A549 (cell line): ENCODE measurements around the gene ADSL. TPM values are rescaled to one million over a fixed set of nuclear protein-coding genes. Genes with fewer than 3 reads are reported as not detected.

Source experiments
- ATAC-seq, 2 experiments: fragments of 200-7000 bp in 1 of 2; fragments of >200 bp in 1 of 2; cut with Nextera tagmentation in 1 of 2; cut with Tn5 transposase in 1 of 2; 3 replicates each; pipeline versions ENCODE4 v1.8.0 to v1.9.1; 2018 to 2020; ENCODE audit warnings: mild to moderate bottlenecking in 1 of 2, moderate library complexity in 1 of 2
- CTCF ChIA-PET: fragments of 300-600 bp; sonication (Branson Sonifier 250); formaldehyde crosslinking; extraction: SDS; loops from one replicate; lab custom pipeline; 2021; ENCODE audit warnings: antibody characterized with exemption, inconsistent platforms; lab: Yijun Ruan, JAX
- POLR2A ChIA-PET: fragments of 350-600 bp; formaldehyde crosslinking; extraction: SDS; loops from one replicate; lab custom pipeline; 2021; ENCODE audit warnings: antibody characterized with exemption, inconsistent platforms; lab: Yijun Ruan, JAX
- DNase-seq, 2 experiments: peaks; one replicate each; pipeline versions ENCODE4 v3.0.0 to v3.0.0-alpha.2; 2011 to 2016; ENCODE audit warnings: low read depth in 1 of 2, low spot score in 1 of 2
- FAIRE-seq: peaks from 2 replicates; lab custom pipeline; 2011; peaks lifted over from hg19 to GRCh38; lab: Jason Lieb, UNC
- H3K27ac ChIP-seq, 2 experiments: fragments of >200 bp; sonication (Bioruptor Twin); formaldehyde crosslinking; 3 replicates each; pipeline ENCODE4 v1.5.1; 2016 to 2017
- H3K4me1 ChIP-seq: fragments of >200 bp; sonication (Bioruptor Twin); formaldehyde crosslinking; 3 replicates; pipeline ENCODE4 v1.6.1; 2016
- H3K4me2 ChIP-seq: fragments of >200 bp; sonication (Bioruptor Twin); formaldehyde crosslinking; 3 replicates; pipeline ENCODE4 v1.6.1; 2016
- H3K4me3 ChIP-seq: fragments of >200 bp; sonication (Bioruptor Twin); formaldehyde crosslinking; 3 replicates; pipeline ENCODE4 v1.5.1; 2016
- H3K9me3 ChIP-seq: fragments of >200 bp; sonication (Bioruptor Twin); formaldehyde crosslinking; 3 replicates; pipeline ENCODE4 v1.6.1; 2016
- BCL3 ChIP-seq: fragments of >200 bp; sonication (Bioruptor Twin); formaldehyde crosslinking; IDR thresholded peaks from 3 replicates; pipeline ENCODE4 v1.6.1; 2016
- BHLHE40 ChIP-seq: IDR thresholded peaks from 2 replicates; pipeline ENCODE4 v1.6.1; 2012; ENCODE audit warnings: low read depth, low read length, inconsistent platforms
- CEBPB ChIP-seq, 2 experiments: fragments of >200 bp in 1 of 2; sonication (Bioruptor Twin) in 1 of 2; formaldehyde crosslinking in 1 of 2; IDR thresholded peaks; 2 replicates each; pipeline ENCODE4 v1.6.1; 2012 to 2016
- CTCF ChIP-seq: fragments of >200 bp; sonication (Bioruptor Twin); formaldehyde crosslinking; IDR thresholded peaks from 3 replicates; pipeline ENCODE4 v1.5.1; 2016
- EP300 ChIP-seq, 2 experiments: fragments of >200 bp; sonication (Bioruptor Twin); formaldehyde crosslinking; IDR thresholded peaks; 2 replicates in 1 of 2; 3 replicates in 1 of 2; pipeline ENCODE4 v1.6.1; 2016 to 2017
- FOSL2 ChIP-seq, 2 experiments: fragments of 450-650 bp in 1 of 2; fragments of >200 bp in 1 of 2; sonication (Bioruptor Twin) in 1 of 2; formaldehyde crosslinking; IDR thresholded peaks; 2 replicates each; pipeline versions ENCODE4 v1.5.0 to v1.6.1; 2016 to 2020; ENCODE audit warnings: mild to moderate bottlenecking in 1 of 2, moderate library complexity in 1 of 2
- JUN ChIP-seq, 2 experiments: fragments of >200 bp; sonication (Bioruptor Twin); formaldehyde crosslinking; IDR thresholded peaks; 2 replicates in 1 of 2; 3 replicates in 1 of 2; pipeline ENCODE4 v1.6.1; 2016 to 2017
- KDM5A ChIP-seq: fragments of 200-600 bp; sonication (generic); IDR thresholded peaks from 2 replicates; pipeline ENCODE4 v1.6.1; 2016; ENCODE audit warnings: antibody characterized with exemption, mild to moderate bottlenecking
- MAFK ChIP-seq: fragments of 450-650 bp; IDR thresholded peaks from 2 replicates; pipeline ENCODE4 v1.6.1; 2014; ENCODE audit not compliant: partially characterized antibody
- MYC ChIP-seq: IDR thresholded peaks from 2 replicates; pipeline ENCODE4 v1.6.1; 2012; ENCODE audit warnings: mild to moderate bottlenecking, inconsistent platforms, low read length, improper control_type of control experiment, borderline replicate concordance
- NPAS2 ChIP-seq: fragments of 250-450 bp; sonication (Bioruptor Pico); IDR thresholded peaks from 2 replicates; pipeline ENCODE4 v1.8.0; 2022; ENCODE audit warnings: mild to moderate bottlenecking, moderate library complexity, borderline replicate concordance
- PHF8 ChIP-seq: fragments of 200-600 bp; sonication (generic); IDR thresholded peaks from 2 replicates; pipeline ENCODE4 v1.6.1; 2016; ENCODE audit warnings: low read depth, mild to moderate bottlenecking, antibody characterized with exemption, moderate library complexity, borderline replicate concordance
- RAD21 ChIP-seq, 2 experiments: fragments of >200 bp in 1 of 2; sonication (Bioruptor Twin) in 1 of 2; formaldehyde crosslinking in 1 of 2; IDR thresholded peaks in 1 of 2; conservative IDR thresholded peaks in 1 of 2; 2 replicates in 1 of 2; 3 replicates in 1 of 2; pipeline ENCODE4 v1.6.1; 2012 to 2018; ENCODE audit warnings: inconsistent platforms in 1 of 2
- SMC3 ChIP-seq: fragments of >200 bp; sonication (Bioruptor Twin); formaldehyde crosslinking; IDR thresholded peaks from 3 replicates; pipeline ENCODE4 v1.6.1; 2018; ENCODE audit warnings: inconsistent platforms
- TFCP2L1 ChIP-seq: fragments of 250-450 bp; sonication (Bioruptor Pico); IDR thresholded peaks from 2 replicates; pipeline ENCODE4 v1.5.0; 2021; ENCODE audit warnings: mild to moderate bottlenecking
- ZC3H11A ChIP-seq: fragments of 450-650 bp; IDR thresholded peaks from 2 replicates; pipeline ENCODE4 v1.6.1; 2014; ENCODE audit warnings: antibody characterized with exemption, mild to moderate bottlenecking
- WGBS: methylation state at CpG from one replicate; pipeline ENCODE4 v1.1.6; 2017; ENCODE audit errors: missing lambda C conversion rate; 5-methylcytosine and 5-hydroxymethylcytosine counted together
- polyA plus RNA-seq, 4 experiments: library from polyadenylated mRNA; depleted of rRNA in 3 of 4; stranded (reverse); fragments of >200 nt; fragmentation: RNase III in 1 of 4; extraction: RNeasy Plus Mini Kit Qiagen cat#74134 plus additional on column Dnase treatment in 1 of 4; gene quantifications; 2 replicates in 3 of 4; 3 replicates in 1 of 4; pipeline ENCODE4 v1.2.3, GENCODE V29; 2011 to 2017

Gene ADSL
- polyA plus RNA-seq, 2 of the 4 experiments (the other 2 are of a cell fraction) = 85.6 to 126 TPM

DNA sequence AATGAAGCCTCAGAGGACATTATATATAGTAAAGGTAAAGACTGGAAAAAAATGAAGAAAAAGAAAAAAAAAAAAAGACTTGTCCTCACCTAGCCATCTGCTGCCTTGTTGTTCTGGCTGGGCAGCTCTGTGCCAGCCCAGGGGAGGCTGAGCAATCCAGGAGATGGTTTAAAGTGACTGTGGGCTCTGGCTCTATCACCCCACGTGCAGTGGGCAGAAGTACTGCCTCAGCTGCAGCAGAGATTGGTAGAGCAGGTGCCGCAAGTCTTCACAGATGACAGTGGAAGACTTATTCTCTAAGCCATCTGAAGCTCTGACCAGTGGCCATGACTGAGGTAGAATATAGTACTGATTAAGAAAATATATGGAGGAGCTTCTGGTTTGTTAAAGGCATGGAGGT is 86.3 kb downstream of the ADSL start:
- WGBS = 90% methylated on average over 2 of the region's 2 CpGs
- ATAC-seq (no peak), FAIRE-seq (no peak), DNase-seq (no peak)
- ChIA-PET POLR2A (no interaction called here), CTCF (interaction anchor here (0.7 to 7.3 kb wide), 3 partner anchors 17 to 250 kb away, joined by 4 to 70 read pairs (median 4); no protein-coding TSS in a partner anchor)
- H3K4me1 ChIP-seq = peaks cover 17% of the 10 kb centered on the region
- H3K27ac ChIP-seq = no peak overlapping the region
- H3K9me3 ChIP-seq = no peaks in the 10 kb centered on the region
- H3K4me2 ChIP-seq = no peak overlapping the region
- H3K4me3 ChIP-seq = no peak overlapping the region
- TF ChIP-seq JUN (IDR thresholded peaks at IDR 0.05) = no peak
- no peak for TF ChIP-seq MYC
- no peak for TF ChIP-seq SMC3
- TF ChIP-seq RAD21 (conservative IDR thresholded peaks at IDR 0.05 in 1 of 2, IDR thresholded peaks at IDR 0.05 in 1 of 2) = no peak
- no peak for TF ChIP-seq NPAS2 (CRISPR knock-in tag)
- no peak for TF ChIP-seq MAFK
- TF ChIP-seq EP300 (IDR thresholded peaks at IDR 0.05) = no peak
- TF ChIP-seq PHF8 = no peak
- TF ChIP-seq CEBPB (IDR thresholded peaks at IDR 0.05) = no peak
- TF ChIP-seq CTCF = no peak
- TF ChIP-seq ZC3H11A = no peak
- TF ChIP-seq, all 56 proteins: peak for 0

DNA sequence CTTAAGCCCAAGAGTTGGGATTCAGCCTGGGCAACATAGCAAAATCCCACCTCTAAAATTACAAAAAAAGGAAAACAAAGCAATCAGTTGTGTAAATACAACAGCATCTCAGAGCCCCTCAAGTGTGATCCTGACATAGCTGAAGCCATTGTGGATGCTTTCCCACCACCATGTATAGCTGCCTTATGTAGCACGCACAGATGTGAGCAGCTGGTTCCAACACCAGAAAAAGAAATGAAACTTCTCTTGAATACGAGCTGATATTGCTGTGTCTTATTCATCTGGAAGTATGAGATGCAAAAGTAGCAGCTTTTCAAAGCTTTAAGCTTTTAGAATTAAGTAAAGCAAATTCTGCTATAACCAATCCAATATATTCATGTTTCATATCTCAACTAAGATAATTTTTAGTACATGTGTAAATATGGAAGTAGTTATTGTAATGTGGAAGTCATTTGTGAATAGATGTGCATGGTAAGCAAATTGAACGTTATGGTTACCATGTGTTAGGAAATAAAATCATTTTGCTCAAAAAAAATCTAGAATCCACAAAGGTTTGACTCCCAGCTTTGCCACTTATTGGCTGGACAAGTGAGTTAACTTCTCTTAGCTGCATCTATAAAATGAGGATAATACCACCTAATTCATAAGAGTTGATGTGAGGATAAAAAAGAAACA is 87.3 kb downstream of the ADSL start:
- POLR2A ChIA-PET = no interaction called here
- CTCF ChIA-PET = interaction anchor here (1.2 to 7.3 kb wide), 2 partner anchors 212 to 249 kb away, joined by 4 to 70 read pairs; no protein-coding TSS in a partner anchor
- peaks cover 27% of the 10 kb centered on the region for H3K4me1 ChIP-seq
- no peak for ATAC-seq
- DNase-seq = no peak
- H3K9me3 ChIP-seq = no peaks in the 10 kb centered on the region
- 91% methylated on average over 3 of the region's 3 CpGs for WGBS
- H3K4me3 ChIP-seq = no peak overlapping the region
- H3K27ac ChIP-seq = no peak overlapping the region
- no peak for TF ChIP-seq NPAS2 (CRISPR knock-in tag)
- TF ChIP-seq MAFK = peak; percentile 6
- TF ChIP-seq BCL3 = no peak
- TF ChIP-seq KDM5A = no peak
- FAIRE-seq = no peak
- H3K4me2 ChIP-seq = no peak overlapping the region

GRCh38 chr22:40434106-40434505 is 87.8 kb downstream of the ADSL start:
- no peak for TF ChIP-seq TFCP2L1 (CRISPR knock-in tag)
- TF ChIP-seq BHLHE40 = no peak
- no peak for TF ChIP-seq FOSL2 (IDR thresholded peaks at IDR 0.05)
- TF ChIP-seq FOSL2 (CRISPR knock-in tag; IDR thresholded peaks at IDR 0.05) = no peak
- Histone ChIP-seq H3K4me2 (no peak overlapping the region), H3K4me3 (no peak overlapping the region), H3K27ac (no peak overlapping the region), H3K4me1 (peaks cover 32% of the 10 kb centered on the region), H3K9me3 (no peaks in the 10 kb centered on the region)
- DNase-seq = no peak
- CTCF ChIA-PET = interaction anchor here (4.4 to 7.3 kb wide), 2 partner anchors 54 to 211 kb away, joined by 27 to 70 read pairs; no protein-coding TSS in a partner anchor
- FAIRE-seq = no peak
- POLR2A ChIA-PET = no interaction called here
- no peak for ATAC-seq
- 95% methylated on average over 3 of the region's 3 CpGs for WGBS
